HepG2 (cell line): Measurements from ENCODE around the gene HSPA1L. TPM values are rescaled to one million over a fixed set of nuclear protein-coding genes. Genes with fewer than 3 reads are reported as not detected.
A peak's percentile ranks its signal among the peaks of the same experiment; 100 is the strongest.

ENCODE experiments used
- CBFB ChIP-seq: sonication (generic); formaldehyde crosslinking; IDR thresholded peaks from 2 replicates; pipeline ENCODE4 v1.4.0; 2020; ENCODE audit warnings: missing genetic modification reagents
- CHCHD3 ChIP-seq: sonication (generic); formaldehyde crosslinking; IDR thresholded peaks from 2 replicates; pipeline ENCODE4 v1.8.0; 2022; ENCODE audit warnings: mild to moderate bottlenecking, missing genetic modification reagents, moderate library complexity
- FOXP1 ChIP-seq, 2 experiments: fragments of 450-650 bp in 1 of 2; IDR thresholded peaks; 2 replicates each; pipeline ENCODE4 v1.6.1; 2017 to 2018; ENCODE audit warnings: antibody characterized with exemption in 1 of 2
- GPBP1L1 ChIP-seq: sonication (generic); formaldehyde crosslinking; IDR thresholded peaks from 2 replicates; pipeline ENCODE4 v1.5.0; 2020; ENCODE audit warnings: mild to moderate bottlenecking, missing genetic modification reagents
- HMG20A ChIP-seq: IDR thresholded peaks from 2 replicates; pipeline ENCODE4 v1.6.1; 2016; ENCODE audit warnings: borderline replicate concordance
- HMG20B ChIP-seq: conservative IDR thresholded peaks from 2 replicates; pipeline ENCODE4 v1.6.1; 2016; ENCODE audit warnings: missing genetic modification reagents, missing compliant biosample characterization
- HNF4A ChIP-seq: sonication (generic); formaldehyde crosslinking; IDR thresholded peaks from 2 replicates; pipeline ENCODE4 v1.4.0; 2020; ENCODE audit warnings: missing genetic modification reagents
- HOXA9 ChIP-seq: sonication (generic); formaldehyde crosslinking; IDR thresholded peaks from 2 replicates; pipeline ENCODE4 v1.8.1; 2022; ENCODE audit warnings: missing genetic modification reagents, mild to moderate bottlenecking, moderate library complexity, borderline replicate concordance
- IRF2 ChIP-seq: IDR thresholded peaks from 2 replicates; pipeline ENCODE4 v1.6.1; 2018; ENCODE audit warnings: missing genetic modification reagents, missing compliant biosample characterization
- KMT2B ChIP-seq: IDR thresholded peaks from 2 replicates; pipeline ENCODE4 v1.6.1; 2016; ENCODE audit warnings: missing genetic modification reagents, missing compliant biosample characterization
- RAD21 ChIP-seq: fragments of 450-650 bp; formaldehyde crosslinking; IDR thresholded peaks from 2 replicates; pipeline ENCODE4 v1.5.0; 2020; ENCODE audit warnings: mild to moderate bottlenecking
- RARA ChIP-seq: IDR thresholded peaks from 2 replicates; pipeline ENCODE4 v1.6.1; 2016; ENCODE audit warnings: missing genetic modification reagents, missing compliant biosample characterization
- SNAI1 ChIP-seq: sonication (generic); formaldehyde crosslinking; IDR thresholded peaks from 2 replicates; pipeline ENCODE4 v1.5.0; 2020; ENCODE audit warnings: mild to moderate bottlenecking, missing genetic modification reagents, borderline replicate concordance
- SNAPC5 ChIP-seq: sonication (generic); formaldehyde crosslinking; IDR thresholded peaks from 2 replicates; pipeline ENCODE4 v1.8.1; 2023; ENCODE audit warnings: mild to moderate bottlenecking, missing genetic modification reagents, borderline replicate concordance
- SRSF4 ChIP-seq: fragments of 200-400 bp; formaldehyde crosslinking; IDR thresholded peaks from one replicate; pipeline ENCODE4 v1.6.1; 2018; ENCODE audit warnings: mild to moderate bottlenecking, low read depth, low read length, moderate library complexity; ENCODE audit not compliant: poor library complexity, severe bottlenecking
- TAF15 ChIP-seq: fragments of 200-400 bp; formaldehyde crosslinking; IDR thresholded peaks from one replicate; pipeline ENCODE4 v1.6.1; 2018; ENCODE audit warnings: mild to moderate bottlenecking, low read depth, low read length; ENCODE audit not compliant: poor library complexity, severe bottlenecking
- ZBTB20 ChIP-seq: sonication (generic); formaldehyde crosslinking; IDR thresholded peaks from 2 replicates; pipeline ENCODE4 v1.8.1; 2023; ENCODE audit warnings: missing genetic modification reagents, low read depth, mild to moderate bottlenecking, borderline replicate concordance
- ZC3H4 ChIP-seq: sonication (generic); formaldehyde crosslinking; IDR thresholded peaks from 2 replicates; pipeline ENCODE4 v1.4.0; 2020; ENCODE audit warnings: missing genetic modification reagents, borderline replicate concordance
- ZFP37 ChIP-seq: sonication (generic); formaldehyde crosslinking; IDR thresholded peaks from 2 replicates; pipeline ENCODE4 v1.4.0; 2020; ENCODE audit warnings: missing genetic modification reagents, borderline replicate concordance
- ZNF224 ChIP-seq: sonication (generic); formaldehyde crosslinking; IDR thresholded peaks from 2 replicates; pipeline ENCODE4 v1.5.0; 2020; ENCODE audit warnings: mild to moderate bottlenecking, missing genetic modification reagents
- ZNF281 ChIP-seq: sonication (generic); formaldehyde crosslinking; IDR thresholded peaks from 2 replicates; pipeline ENCODE4 v1.4.0; 2020; ENCODE audit warnings: missing genetic modification reagents, borderline replicate concordance
- ZNF333 ChIP-seq: sonication (generic); formaldehyde crosslinking; IDR thresholded peaks from 2 replicates; pipeline ENCODE4 v1.4.0; 2020; ENCODE audit warnings: mild to moderate bottlenecking, missing genetic modification reagents, borderline replicate concordance
- ZNF343 ChIP-seq: sonication (generic); formaldehyde crosslinking; IDR thresholded peaks from 2 replicates; pipeline ENCODE4 v1.4.0; 2020; ENCODE audit warnings: mild to moderate bottlenecking, missing genetic modification reagents
- ZNF460 ChIP-seq: sonication (generic); formaldehyde crosslinking; IDR thresholded peaks from 2 replicates; pipeline ENCODE4 v1.5.1; 2020; ENCODE audit warnings: missing genetic modification reagents, mild to moderate bottlenecking, borderline replicate concordance
- ZNF660 ChIP-seq: sonication (generic); formaldehyde crosslinking; IDR thresholded peaks from 2 replicates; pipeline ENCODE4 v1.5.1; 2020; ENCODE audit warnings: mild to moderate bottlenecking, low read depth, missing genetic modification reagents, borderline replicate concordance
- polyA plus RNA-seq, 8 experiments: library from polyadenylated mRNA; depleted of rRNA in 3 of 8; stranded (reverse) in 7 of 8; unstranded in 1 of 8; fragments of >200 nt; fragmentation: Illumina TruSeq in 4 of 8; extraction: Trizol in 4 of 8; gene quantifications; 2 replicates each; pipeline versions ENCODE4 v1.2.1 to v1.2.3, GENCODE V29; 2011 to 2016; ENCODE audit warnings: low read depth in 4 of 8, missing spikeins in 1 of 8, mixed read lengths in 1 of 8; ENCODE audit not compliant: insufficient read depth in 1 of 8
- total RNA-seq, 5 experiments: library from RNA; depleted of rRNA; stranded (reverse); fragments of >200 nt; fragmentation: Illumina TruSeq; extraction: Trizol; gene quantifications; 2 replicates each; pipeline ENCODE4 v1.2.3, GENCODE V29; 2016; ENCODE audit warnings: low read depth in 1 of 5
- TF ChIP-seq, protein P1 (sequence below): sonication (generic); formaldehyde crosslinking; IDR thresholded peaks from 2 replicates; pipeline ENCODE4 v1.5.0; 2020; ENCODE audit warnings: mild to moderate bottlenecking, missing genetic modification reagents, borderline replicate concordance

Gene HSPA1L
- total and polyA plus RNA-seq, 2 of the 13 experiments (the other 11 are each of a cell fraction or from before 2014, with no cell fraction given): 0.55 to 1.0 TPM

- TF ChIP-seq HMG20B (CRISPR knock-in tag) (no peak), ZNF281 (peak; percentile 23; the same call in 1 of the 2 replicates), GPBP1L1 (no peak), ZNF660 (CRISPR knock-in tag) (no peak), SNAPC5 (CRISPR knock-in tag) (no peak), HMG20A (CRISPR knock-in tag) (no peak), CHCHD3 (CRISPR knock-in tag) (no peak), RARA (CRISPR knock-in tag) (peak; percentile 22; the same call in 1 of the 2 replicates), ZNF460 (no peak), RAD21 (no peak), HOXA9 (no peak), IRF2 (CRISPR knock-in tag) (no peak), FOXP1 (IDR thresholded peaks at IDR 0.05) (no peak), FOXP1 (CRISPR knock-in tag; IDR thresholded peaks at IDR 0.05) (no peak), SRSF4 (no peak), ZNF343 (no peak), HNF4A (CRISPR knock-in tag) (peak; percentile 76), ZBTB20 (CRISPR knock-in tag) (no peak), ZFP37 (CRISPR knock-in tag) (no peak), ZNF224 (CRISPR knock-in tag) (no peak; the same call in 1 of the 2 replicates), CBFB (CRISPR knock-in tag) (no peak), ZC3H4 (CRISPR knock-in tag) (no peak), KMT2B (CRISPR knock-in tag) (no peak), ZNF333 (CRISPR knock-in tag) (no peak), SNAI1 (CRISPR knock-in tag) (no peak), TAF15 (no peak)
- TF ChIP-seq, protein P1, sequence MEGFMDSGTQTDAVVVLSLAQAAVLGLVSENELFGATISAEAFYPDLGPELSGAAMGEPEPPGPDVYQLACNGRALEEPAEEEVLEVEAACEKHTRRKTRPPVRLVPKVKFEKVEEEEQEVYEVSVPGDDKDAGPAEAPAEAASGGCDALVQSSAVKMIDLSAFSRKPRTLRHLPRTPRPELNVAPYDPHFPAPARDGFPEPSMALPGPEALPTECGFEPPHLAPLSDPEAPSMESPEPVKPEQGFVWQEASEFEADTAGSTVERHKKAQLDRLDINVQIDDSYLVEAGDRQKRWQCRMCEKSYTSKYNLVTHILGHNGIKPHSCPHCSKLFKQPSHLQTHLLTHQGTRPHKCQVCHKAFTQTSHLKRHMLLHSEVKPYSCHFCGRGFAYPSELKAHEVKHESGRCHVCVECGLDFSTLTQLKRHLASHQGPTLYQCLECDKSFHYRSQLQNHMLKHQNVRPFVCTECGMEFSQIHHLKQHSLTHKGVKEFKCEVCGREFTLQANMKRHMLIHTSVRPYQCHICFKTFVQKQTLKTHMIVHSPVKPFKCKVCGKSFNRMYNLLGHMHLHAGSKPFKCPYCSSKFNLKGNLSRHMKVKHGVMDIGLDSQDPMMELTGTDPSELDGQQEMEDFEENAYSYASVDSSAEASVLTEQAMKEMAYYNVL (CRISPR knock-in tag): no peak
Measured at GRCh38 chr6:31778193-31778592, 36.9 kb downstream of the HSPA1L start (continued).
